Suppressor macrophage treated with lipopolysaccharide for 4 hours (primary cell): ENCODE measurements around the gene GRIK5.
"Not testable (repeated sequence)": the region's sequence is repeated elsewhere in the genome, so short reads cannot be mapped to it uniquely, and the experiment has no call there.

Experiments
- DNase-seq: peaks from one replicate; pipeline ENCODE4 v3.0.0-alpha.2; 2020

GRIK5 gene

GRCh38 chr19:42045575-42045974 is 24.4 kb downstream of the GRIK5 start:
- no peak for DNase-seq

DNA sequence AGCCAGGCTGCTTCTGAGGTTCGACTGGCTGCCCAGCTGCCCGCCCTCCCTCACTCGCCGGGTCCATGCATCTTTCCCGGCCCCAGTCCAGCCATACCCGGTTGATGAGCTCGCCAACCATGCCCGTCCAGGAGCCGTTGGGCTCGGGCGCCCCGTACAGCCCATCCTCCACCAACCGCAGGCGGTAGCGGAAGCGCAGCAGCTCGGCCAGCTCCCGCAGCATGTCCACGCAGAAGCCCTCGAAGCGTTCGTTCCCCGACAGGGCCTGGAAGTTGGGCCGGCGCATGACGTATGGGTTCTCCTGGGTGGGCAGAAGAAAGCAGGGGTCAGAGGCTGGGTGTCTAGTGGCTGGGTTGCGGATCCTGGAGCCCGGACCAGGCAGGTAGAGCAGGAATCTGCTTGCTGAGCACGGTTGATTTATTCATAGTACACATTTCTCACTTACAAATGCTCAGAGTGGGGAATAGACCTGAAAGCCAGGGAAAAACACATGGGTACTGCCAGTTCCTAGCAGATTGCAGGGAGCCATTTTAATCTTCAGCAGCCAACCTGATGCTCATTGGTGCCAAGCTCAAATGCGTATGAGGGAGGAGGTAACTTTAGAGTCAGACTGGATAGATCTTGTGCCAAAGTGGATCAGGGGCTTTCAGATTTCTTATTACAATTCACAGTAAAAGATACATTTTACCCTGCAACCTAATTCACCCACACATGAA is 27.4 kb downstream of the GRIK5 start:
- DNase-seq = no peak

GRCh38 chr19:42040491-42040890 is 29.5 kb downstream of the GRIK5 start:
- not testable (repeated sequence) for DNase-seq

DNA sequence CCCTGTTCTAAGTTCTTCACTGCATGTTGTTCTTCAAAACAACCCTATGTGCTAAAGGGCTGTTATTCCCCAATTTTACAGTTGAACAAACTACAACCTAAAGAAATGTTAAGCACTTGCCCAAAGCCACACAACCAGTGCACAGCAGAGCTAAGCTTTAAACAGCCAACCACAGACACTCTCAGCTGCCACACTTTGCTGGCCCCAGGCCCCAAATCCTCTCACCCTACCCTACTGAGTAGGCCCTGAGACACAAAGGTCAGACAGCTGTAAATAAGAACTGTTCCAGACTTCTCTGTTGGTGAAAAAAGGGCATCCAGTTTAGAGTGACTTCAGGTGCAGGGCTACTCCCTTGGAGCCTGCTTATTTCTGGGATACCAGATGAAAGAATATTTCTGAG is 30.0 kb downstream of the GRIK5 start:
- DNase-seq = no peak

GRCh38 chr19:42038666-42039065 is 31.3 kb downstream of the GRIK5 start:
- no peak for DNase-seq

DNA sequence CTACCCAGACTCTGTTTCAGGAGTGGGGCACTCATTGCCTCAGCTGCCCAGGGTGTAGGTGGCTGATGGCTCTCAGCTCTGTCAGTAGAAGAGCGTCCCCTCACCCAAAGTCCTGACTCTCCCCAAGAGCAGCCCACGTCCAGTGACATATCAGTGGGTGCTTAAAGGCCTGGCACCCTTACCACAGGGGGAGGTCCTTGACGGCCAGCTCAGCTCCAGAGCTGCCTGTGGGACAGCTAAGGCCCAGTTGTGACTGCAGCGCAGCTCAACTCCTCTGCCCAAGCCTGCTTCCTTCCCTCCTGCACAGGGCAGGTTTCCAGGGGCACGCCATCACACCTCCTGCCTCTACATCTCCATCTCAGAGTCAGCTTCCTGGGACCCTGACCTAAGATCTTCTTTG is 32.4 kb downstream of the GRIK5 start:
- no peak for DNase-seq

GRCh38 chr19:42034640-42035391 is 35.2 kb downstream of the GRIK5 start:
- peak; percentile 85 for DNase-seq

GRCh38 chr19:42033413-42033812 is 36.6 kb downstream of the GRIK5 start:
- DNase-seq = no peak

- no peak for DNase-seq
Measured at GRCh38 chr19:42032431-42032830, 37.6 kb downstream of the GRIK5 start.

DNA sequence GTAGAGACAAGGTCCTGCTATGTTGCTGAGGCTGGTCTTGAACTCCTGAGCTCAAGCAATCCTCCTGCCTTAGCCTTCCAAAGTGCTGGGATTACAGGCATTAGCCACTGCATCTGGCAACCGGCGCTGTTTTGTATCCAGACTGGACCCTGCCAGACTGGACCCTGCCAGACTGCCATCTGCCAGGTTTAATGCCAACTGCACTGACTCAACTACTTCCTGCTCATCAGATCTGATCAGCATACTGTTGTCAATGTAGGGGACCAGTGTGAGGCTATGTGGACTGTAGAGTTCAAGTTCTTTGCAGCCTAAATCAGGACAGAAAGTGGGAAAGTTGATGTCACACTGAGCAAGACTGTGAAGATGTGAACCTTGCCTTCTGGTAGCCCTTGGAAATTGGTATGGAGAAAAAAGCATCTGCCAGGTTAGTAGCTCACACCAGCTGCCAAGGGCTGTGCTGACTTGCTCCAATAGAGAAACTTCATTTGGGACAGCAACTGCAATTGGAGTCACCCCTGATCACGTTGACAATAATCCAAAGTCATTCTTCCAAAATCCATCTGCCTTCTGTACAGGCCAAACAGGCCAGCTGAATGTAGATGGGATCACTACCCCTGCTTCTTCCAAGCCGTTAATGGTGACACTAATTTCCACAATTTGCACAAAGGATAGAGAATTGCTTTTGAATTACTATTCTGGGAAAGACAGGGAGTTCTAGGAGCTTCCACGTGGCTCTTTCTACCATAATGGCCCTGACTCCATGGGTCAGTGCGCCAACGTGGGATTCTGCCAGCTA is 39.2 kb downstream of the GRIK5 start:
- DNase-seq = no peak

DNA sequence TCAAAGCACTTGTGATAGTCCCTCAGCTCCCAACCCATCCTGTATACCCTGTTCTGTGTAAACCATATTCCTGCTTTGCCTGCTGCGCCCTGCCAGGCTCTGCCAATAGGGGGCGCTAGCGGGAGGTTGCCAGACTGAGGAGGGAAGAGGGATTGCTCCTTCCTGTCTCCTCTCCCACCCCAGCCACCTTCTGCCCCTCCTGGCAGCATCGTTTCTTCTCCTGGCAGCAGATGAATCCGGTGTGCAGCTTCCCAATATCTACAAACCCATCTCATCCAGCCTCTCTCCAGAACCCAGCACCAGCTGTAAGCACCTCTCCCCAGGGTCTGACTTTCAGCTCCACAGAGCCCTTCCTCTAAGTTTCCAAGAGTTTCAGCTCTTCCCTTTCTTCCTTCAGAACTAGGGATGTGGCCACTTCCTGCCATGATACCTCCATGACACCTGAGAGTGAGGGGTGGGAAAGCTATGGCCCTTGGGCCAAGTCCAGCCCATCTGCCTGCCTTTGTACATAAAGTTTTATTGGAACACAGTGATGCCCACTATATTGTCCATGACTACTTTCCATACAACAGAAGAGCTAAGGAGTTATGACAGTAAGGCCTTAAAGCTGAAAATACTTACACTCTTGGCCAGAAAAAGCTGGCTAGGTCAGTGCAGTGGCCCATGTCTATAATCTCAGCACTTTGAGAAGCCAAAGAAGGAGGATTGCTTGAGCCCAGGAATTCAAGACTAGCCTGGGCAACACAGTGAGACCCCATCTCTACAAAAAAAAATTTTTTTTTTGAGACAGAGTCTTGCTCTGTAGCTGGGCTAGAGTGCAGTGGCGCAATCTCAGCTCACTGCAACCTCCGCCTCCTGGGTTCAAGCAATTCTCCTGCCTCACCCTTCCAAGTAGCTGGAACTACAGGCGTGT is 41.4 kb downstream of the GRIK5 start:
- peak; percentile 13 for DNase-seq

GRCh38 chr19:42024622-42025111 is 45.3 kb downstream of the GRIK5 start:
- DNase-seq = no peak

GRCh38 chr19:42023943-42024260 is 46.1 kb downstream of the GRIK5 start:
- no peak for DNase-seq

DNA sequence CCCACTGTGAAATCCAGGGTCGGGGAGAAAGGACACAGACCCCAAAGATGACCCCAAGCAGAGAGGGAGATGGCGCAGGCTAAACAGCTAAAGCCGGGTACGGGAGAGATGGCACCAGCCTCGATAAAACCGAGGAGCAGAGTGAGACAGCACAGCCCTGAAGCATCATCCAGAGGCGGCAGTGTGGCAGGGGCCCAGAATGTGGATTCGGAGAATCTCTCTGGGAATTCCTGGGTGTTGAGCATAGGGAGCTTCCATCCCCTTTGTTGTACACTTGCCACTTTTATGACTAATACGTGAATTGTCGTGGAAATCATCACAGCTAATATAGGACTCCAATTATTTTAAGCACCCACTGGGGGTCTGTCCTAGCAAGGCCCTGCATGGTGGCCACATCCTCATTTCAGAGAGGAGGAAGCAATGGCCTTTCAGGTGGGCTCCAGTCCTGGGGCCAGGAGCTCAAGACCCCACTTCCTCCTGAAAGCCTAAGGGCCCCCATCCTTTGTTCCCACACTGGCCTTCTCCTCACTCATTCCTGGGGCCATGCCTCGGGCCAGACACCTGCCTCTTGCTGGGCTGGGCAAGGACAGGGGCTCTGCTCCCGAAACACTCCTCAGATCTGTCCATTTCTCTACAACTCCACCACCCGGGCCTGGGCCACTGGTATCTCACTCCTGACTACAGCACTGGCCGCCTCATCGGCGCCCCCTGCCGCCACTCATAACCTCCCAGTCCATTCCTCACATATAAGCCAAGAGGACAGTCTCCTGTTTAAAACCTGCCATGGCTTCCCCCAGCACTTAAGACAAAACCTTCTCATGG is 46.7 kb downstream of the GRIK5 start:
- peak; percentile 7 for DNase-seq

DNA sequence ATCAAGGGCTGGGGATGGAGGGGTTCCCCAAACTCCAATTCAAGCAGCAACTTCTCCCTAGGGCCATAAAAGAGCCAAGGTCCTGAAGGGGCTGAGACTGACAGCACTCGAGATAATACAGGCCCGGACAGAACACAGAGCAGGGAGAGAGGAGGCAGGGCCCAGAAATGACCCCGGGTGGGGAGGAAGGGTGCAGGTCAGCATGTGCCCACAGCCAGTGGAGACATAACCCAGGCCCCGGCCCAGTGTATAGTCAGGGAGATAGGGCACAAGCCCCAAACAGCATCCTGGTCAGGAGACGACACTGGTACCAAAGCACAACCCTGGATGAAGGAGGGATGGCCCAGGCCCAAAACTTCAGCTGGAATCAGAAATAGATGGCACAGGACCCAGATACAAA is 47.4 kb downstream of the GRIK5 start:
- DNase-seq = no peak

- no peak for DNase-seq
Measured at GRCh38 chr19:42021185-42021584, 48.8 kb downstream of the GRIK5 start.

GRCh38 chr19:42018503-42019193 is 51.4 kb downstream of the GRIK5 start:
- DNase-seq = no peak

GRCh38 chr19:42017040-42017439 is 53.0 kb downstream of the GRIK5 start:
- DNase-seq = no peak

DNA sequence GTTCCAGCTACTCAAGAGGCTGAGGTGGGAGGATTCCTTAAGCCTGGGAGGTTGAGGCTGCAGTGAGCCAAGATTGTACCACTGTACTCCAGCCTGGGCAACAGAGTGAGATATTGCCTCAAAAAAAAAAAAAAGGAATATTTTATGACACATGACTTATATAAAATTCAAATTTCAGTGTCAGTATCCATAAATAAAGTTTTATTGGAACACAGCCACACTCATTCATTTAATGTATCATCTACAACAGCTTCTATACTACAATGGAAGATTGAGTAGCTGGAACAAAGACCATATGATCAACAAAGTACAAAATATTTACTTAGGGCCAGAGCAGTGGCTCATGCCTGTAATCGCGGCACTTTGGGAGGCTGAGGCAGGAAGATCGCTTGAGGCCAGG is 57.3 kb downstream of the GRIK5 start:
- not testable (repeated sequence) for DNase-seq

GRCh38 chr19:42010245-42011126 is 59.5 kb downstream of the GRIK5 start:
- DNase-seq = no peak
